ENCODE results near the gene ALKBH2. TPM values are rescaled to one million over a fixed set of nuclear protein-coding genes. Genes with fewer than 3 reads are reported as not detected.

The ALKBH2 gene
- total RNA-seq: 12.6 TPM

DNA sequence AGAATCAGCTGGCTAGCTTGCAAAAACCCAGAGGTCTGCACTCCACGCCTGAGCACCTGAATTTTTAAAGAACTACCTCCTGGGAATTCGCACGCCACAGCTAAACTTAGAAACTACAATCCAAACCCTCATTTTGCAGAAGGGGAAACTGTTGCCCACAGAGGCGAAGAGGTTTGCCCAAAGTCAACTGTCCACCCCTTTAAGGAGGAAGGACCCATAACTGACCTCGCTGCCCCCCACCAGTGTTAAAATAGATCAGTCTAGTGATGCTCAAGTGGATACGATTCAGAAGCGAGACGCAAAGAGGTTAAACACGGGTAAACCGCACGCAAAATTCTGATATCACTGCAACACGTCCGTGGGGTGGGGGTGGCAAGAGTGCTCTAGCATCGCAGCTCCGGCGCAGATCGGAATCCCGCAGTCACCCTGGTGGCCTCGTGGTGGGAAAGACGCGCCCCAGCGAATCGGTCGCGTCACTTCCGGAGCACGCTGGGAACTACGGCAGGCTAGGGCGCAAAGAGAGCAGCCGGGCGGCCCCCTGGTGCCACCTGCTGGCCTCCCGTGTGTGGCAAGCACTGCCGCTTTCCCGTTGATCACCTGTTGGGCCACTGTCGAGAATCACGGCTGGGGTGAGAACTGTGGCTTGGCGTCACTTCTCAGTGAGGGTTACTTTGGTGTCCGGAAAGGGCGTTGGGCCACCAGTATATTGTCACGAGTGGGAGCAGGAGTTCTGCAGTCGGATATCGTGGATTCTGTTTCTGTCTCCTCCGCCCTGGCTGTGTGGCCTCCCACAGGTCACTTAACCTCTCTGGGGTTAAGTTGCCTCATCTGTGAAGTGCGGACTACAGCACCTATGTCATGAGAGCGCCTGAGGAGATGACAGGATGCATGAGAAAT, at the start of gene ALKBH2:
TSS of gene ALKBH2 (minus strand) at position 451 of the 897 bp plus-strand sequence. CDS start 686 bp downstream, outside the sequence.
- peak; percentile 95 for DNase-seq (ENCODE audit: low spot score)
- intact Hi-C loops (cut with DNase I): no loop called here
- ATAC-seq: peak; percentile 87

DNA sequence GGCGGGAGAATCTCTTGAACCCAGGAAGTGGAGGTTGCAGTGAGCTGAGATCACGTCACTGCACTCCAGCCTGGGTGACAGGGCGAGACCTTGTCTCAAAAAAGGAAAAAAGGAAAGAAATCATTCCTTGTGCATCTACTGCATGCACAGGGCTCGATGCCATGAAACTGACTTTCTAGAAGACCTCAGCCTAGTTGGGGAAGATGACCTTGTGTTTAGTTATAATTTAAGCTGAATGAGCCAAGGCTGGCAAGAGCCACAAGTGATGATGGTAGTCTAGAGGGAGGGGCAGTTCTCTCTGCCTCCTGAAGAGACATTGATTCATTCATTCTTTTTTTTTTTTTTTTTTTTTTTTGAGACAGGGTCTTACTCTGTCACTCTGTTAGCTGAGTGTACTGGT, 47.3 kb upstream of the ALKBH2 start:
- intact Hi-C loops (cut with DNase I): no loop called here
- no peak for ATAC-seq

DNA sequence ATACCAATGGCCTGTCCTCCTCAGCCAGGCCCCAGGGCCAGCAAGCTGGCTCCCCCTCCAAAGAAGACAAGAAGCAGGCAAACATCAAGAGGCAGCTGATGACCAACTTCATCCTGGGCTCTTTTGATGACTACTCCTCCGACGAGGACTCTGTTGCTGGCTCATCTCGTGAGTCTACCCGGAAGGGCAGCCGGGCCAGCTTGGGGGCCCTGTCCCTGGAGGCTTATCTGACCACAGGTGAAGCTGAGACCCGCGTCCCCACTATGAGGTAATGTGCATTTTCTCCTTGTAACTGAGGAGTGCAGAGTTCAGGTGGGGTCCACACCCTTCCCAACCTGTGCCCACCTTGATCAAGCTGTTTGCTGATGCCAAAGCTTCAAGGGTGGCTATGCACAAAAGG, 46.5 kb upstream of the ALKBH2 start:
- ATAC-seq: no peak

More for the DNA sequence above, 47.3 kb upstream of the ALKBH2 start:
- peak; percentile 6 for DNase-seq (ENCODE audit: low spot score)

DNA sequence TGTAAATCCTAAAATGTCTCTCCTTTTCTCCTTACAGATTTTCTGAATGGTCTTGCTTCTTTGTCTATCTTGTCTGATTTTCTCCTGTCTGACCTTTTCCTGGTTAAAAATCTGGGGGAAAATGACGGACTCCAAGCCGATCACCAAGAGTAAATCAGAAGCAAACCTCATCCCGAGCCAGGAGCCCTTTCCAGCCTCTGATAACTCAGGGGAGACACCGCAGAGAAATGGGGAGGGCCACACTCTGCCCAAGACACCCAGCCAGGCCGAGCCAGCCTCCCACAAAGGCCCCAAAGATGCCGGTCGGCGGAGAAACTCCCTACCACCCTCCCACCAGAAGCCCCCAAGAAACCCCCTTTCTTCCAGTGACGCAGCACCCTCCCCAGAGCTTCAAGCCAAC, 46.1 kb upstream of the ALKBH2 start:
- peak; percentile 49 for DNase-seq (ENCODE audit: low spot score)
- intact Hi-C loops (cut with DNase I): no loop called here
- ATAC-seq: no peak

More for the DNA sequence above, 46.5 kb upstream of the ALKBH2 start:
- intact Hi-C loops (cut with DNase I): no loop called here
- DNase-seq (ENCODE audit: low spot score): peak; percentile 35

DNA sequence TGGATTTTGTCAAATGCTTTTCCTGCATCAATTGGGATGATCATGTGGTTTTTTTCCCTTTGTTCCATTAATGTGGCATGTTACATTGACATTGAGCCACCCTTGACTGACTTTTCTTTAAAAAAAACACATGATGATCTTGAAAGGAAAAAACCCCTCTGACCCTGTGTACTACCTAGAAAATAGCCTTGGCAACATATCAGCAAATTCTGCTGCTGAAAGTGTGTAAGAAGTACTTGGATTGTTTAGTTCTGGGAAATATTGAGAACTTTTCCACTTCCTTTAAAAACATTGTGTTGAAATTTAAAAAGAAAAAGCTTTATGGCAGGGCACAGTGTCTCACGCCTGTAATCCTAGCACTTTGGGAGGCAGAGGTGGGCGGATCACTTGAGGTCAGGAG, 43.8 kb upstream of the ALKBH2 start:
- intact Hi-C loops (cut with DNase I): no loop called here

DNA sequence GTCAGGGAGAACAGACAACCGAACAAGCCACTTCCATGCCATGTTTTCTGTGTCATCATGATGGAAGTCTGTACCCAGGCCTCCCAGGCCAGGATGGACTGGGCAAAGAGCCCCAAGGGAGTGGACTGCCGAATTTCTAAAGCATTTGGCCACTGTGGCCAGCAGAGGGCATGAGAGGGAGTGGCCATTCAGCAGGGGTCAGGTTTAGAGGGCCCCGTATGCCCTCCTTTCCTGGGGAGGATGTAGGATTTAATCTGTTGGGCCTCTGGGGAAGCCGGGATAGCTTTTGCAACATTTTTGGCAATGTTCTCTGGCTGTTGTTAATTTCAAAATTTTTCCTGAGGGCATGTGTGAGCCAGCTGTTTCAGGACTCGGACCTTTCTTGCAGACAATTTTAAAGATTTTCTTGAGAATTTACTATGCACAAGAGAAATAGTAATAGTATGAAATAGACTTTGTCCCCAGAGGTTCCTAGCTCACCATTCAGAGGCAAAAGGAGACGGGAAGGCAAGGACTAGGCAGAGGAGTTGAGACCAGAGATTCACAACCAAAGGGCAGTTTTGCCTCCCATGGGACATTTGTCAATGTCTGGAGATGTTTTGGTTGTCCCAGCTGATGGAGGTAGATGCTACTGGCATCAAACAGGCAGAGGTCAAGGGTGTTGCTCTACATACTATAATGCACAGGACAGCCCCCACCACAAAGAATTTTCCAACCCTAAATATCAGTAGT, 41.1 kb upstream of the ALKBH2 start:
- intact Hi-C loops (cut with DNase I): no loop called here
- ATAC-seq (peak; percentile 69), DNase-seq (ENCODE audit: low spot score) (peak; percentile 61)

More for the DNA sequence above, 43.8 kb upstream of the ALKBH2 start:
- ATAC-seq (peak; percentile 88), DNase-seq (ENCODE audit: low spot score) (no peak)

DNA sequence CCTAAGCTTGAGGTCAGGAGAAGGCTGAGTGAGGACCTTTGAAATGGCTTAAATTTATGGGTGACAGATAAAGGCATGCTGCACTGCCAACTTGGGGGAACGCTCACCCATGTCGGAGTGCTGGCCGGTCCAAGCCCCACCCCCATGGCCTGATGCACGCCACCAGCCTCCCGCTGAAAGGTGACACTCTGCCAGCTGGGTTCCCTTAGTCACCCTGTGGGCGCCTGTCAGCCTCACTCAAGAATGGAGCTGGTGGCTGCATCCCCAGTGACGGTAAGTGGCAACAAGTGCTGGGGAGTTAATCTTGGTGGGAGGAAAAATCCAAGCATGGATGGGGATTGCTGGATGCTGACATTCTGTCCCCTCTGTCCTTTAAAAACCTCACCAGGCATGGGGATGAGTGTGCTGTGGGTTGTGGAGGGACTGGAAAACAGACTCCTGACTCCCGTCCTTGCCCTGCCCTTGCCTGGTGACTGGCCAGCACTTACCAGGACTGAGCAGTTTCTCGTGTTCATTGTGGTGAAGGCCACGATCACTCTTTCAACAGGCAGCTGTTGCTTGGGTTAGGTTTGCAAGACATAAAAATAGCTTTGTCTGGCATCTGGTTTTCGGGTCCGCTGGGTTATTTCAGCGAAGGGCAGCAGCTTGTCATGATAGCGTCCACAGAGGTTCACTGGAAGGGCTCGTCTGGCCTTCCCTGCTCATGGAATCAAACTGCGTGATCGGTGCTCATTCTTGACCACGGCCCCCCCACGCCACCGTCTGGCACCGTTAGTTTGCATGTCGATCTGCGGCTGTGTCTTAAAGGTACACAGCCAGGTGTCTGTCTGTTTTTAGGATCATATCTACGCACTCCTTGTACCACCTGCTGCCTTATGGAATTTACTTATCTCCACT, 38.1 kb upstream of the ALKBH2 start:
- ATAC-seq (peak; percentile 61), DNase-seq (ENCODE audit: low spot score) (peak; percentile 62)
- intact Hi-C loops (cut with DNase I): no loop called here

DNA sequence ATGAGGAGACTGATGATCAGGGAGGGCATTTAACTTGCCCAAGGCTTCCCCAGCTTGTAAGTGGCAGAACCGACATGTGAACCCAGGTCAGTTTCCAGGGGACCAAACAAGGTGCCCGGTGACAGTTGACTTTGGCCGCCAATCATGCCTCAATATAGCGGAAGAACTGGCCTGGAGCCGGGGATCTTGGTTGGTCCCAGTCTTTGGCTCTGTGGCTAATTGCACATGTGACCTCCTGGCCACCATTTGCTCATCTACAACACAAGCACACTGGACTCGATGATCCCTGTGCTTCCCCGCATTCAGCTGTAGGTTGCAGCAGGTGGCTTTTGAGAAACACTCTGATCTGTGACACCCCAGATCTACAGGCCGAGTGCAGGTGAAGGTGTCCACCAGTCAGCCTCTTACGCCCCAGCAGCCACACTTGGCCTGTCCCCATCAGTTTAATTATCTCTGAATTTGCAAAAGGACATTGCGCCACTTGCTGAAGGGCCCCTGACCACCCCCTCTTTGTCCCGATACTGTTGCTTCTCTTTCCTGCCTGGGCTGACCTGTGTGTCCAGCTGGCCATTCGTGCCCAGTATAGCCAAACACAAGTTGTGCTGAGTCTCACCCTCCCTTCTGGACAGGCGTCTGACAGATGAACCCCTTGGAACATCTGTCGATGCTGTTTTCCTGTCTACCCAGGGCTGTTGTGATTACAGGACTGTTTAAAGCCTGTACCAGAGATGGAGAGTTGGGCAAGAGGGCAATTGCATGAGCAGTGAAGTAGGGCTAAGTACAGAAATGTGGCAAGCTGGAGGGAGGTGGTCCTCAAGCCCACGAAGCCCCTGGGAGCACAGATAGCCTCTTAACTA, 37.3 kb upstream of the ALKBH2 start:
- peak; percentile 47 for DNase-seq (ENCODE audit: low spot score)
- ATAC-seq: peak; percentile 17
- intact Hi-C loops (cut with DNase I): no loop called here

DNA sequence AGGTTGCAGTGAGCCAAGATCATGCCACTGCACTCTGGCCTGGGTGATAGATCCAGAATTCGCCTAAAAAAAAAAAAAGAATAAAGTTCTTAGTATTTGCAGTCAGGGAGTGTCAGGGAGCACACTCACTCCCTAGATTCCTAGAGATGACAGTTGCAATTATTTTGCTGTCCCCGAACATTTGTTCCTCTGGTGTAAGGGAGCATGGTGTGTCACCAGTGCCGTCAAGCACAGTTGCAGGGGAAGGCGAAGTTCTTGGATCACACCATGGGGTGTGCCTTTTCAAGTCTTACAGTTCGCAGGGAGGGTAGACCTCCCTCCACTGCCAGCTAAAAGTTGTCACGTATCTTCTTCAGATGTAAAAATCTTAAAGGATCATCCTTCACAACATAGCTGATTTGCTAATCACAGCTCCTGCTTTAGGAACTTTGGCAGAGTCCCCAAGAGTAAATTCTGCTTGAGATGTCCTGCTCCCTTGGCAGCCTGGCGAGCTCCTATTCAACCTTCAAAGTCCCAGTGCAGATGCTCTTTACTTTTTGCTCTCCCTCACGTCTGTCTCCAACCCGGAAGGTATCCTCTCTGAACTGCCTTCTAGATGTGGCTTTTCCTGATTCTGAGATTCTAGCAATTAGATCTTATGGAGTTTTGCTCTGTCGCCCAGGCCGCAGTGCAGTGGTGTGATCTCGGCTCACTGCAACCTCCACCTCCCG, 34.4 kb upstream of the ALKBH2 start:
- intact Hi-C loops (cut with DNase I): no loop called here
- DNase-seq (ENCODE audit: low spot score) (peak; percentile 22), ATAC-seq (no peak)

DNA sequence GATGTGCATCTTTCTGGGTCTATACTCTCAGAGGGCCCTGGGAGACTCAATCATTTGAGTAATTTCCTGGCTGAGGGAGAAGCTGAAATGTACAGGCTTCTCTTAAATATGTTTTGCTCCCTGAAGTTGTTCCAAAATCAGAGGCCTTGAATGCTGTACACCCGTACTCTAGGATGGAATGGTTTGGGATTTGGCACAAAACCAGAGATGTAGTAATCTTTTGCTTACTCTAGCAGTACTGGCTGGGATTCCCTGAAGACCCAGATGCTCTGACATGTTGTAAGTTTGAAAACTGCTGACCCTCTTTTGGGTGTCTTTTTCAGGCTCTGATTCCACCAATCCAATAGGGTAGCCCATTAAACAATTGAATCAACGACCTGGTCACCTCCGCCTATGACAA, 33.5 kb upstream of the ALKBH2 start:
- ATAC-seq (peak; percentile 74), DNase-seq (ENCODE audit: low spot score) (peak; percentile 2)
- intact Hi-C loops (cut with DNase I): no loop called here

DNA sequence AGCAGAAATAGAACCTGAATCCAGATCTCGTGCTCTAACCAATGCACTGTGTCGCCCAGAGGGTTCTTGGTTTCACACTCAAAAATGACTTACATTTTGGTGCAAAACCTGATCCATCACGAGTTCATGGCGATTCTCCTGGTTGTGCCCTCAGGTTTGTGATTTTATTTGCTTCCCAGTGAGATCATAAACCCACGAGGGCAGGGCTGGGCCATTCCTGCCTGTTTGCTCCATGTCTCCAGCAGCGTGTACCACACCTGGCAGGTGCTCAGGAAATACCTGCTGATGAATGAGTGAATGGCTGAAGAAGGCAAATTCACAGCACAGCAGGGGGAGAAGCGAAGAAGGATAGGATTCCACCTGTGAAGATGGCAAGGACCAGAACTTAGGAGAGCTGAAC, 32.5 kb upstream of the ALKBH2 start:
- intact Hi-C loops (cut with DNase I): no loop called here
- DNase-seq (ENCODE audit: low spot score) (peak; percentile 35), ATAC-seq (no peak)

DNA sequence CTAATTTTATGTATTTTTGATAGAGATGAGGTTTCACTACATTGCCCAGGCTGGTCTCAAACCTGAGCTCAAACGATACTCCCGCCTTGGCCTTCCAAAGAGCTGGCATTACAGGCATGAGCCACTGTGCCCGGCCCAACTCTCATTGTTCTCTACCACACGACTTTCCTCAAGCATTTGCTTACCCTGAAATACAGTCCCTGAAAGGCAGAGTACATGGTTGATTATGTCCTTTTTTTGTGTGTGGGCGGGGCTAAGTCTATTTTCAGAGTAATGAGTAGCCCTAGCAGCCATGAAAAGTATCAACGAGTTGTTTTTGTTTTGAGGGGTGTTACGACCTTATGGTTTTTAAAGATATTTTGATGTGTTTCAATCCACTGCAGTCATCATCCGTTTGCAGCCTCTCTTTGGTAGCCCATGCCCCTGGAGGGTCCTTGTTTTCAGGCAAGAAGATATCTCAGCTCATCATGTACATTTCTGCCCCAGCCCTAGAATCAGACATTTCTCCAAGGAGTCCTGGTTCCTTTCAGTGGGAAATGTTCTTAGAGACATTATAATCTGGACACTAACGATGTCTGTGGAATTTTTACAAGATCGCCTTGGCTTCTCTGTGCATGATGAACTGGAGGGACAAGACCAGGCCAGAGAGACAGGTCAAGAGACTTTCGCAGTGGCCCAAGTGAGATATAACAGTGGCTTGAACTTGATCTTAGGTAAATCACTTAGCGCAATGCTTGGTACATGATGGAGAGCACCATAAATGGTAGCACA, 31.8 kb upstream of the ALKBH2 start:
- intact Hi-C loops (cut with DNase I): no loop called here
- DNase-seq (ENCODE audit: low spot score) (peak; percentile 38), ATAC-seq (no peak)

DNA sequence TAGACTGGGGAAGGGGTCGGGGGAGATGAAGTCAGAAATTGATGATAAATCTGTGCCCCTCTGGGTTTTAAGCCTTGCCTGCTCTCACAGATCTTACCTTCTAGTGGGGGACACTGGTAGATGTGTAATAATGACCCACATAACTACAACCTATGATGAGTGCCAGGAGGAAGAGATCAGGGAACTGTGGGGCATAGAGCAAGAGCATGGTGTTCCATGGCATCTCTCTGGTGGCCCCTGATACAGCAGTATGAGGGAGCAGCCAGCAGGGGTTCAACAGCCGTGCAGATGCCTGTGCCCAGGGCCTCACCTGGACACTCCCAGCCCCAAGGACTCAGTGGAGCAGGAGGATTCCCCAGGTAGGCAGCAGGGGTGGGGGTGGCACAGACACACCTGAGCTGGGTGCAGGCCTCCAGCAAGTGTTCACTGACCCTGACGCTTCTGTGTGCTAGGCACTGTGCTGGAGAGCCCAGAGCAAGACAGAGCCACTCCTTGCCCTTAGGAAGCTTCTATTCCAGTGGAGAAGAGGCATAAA, 28.1 kb upstream of the ALKBH2 start:
- intact Hi-C loops (cut with DNase I): no loop called here
- peak; percentile 34 for DNase-seq (ENCODE audit: low spot score)
- no peak for ATAC-seq

DNA sequence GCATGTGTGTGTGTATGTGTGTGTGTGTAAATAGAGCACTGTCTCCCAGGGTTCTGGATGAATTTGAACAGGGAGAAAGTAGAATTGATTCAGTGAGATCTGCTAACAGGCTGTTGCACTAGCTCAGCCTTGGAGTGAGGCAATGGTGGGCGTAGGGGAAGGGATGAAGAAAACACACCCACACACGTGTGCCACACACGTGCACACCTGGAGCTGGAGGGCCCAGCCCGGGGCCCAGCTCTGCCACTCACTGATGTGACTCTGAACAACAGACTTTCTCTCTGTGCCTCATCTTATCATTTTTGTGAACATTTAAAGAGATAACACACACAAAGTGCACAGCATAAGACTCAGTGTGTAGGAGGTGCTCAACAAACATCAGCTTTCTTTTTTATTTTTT, 27.3 kb upstream of the ALKBH2 start:
- intact Hi-C loops (cut with DNase I): no loop called here
- peak; percentile 9 for DNase-seq (ENCODE audit: low spot score)
- no peak for ATAC-seq

DNA sequence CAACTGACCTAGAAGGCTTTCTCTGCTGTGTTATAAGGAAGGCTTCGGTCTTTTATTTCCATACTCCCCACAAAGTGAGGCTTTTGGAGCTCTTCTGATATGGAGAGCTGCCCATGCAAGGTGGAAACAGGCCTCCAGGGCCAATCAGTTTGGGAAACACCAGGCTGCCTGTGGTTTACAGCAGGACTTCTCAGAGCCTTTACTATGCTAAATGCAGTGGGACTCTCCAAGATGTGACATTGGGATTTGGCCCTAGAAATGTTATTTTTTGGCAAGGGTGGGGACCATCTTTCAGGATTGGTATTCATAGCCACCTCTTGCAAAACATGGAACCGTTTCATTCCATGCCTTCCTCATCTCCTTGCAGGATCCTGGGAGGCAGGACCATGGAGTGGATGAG, 26.8 kb upstream of the ALKBH2 start:
- intact Hi-C loops (cut with DNase I): no loop called here
- DNase-seq (ENCODE audit: low spot score): peak; percentile 6

DNA sequence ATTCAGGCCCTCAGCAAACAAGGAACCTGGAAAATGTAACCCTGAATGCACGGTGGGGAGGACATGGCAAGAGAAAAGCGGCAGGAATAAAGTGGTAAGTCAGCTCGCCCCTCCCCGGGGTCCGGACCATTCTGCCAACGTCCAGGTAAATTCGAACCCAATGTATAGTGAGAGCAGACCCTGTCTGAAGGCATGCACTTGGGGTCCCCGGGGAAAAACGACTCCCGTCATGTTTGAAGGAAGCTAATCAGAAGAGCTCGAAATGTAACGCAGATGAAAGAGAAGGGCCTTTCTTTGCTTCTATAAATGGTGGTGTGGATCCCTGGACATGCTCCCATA, 23.3 kb upstream of the ALKBH2 start:
- no peak for ATAC-seq
- DNase-seq (ENCODE audit: low spot score): peak; percentile 57
- intact Hi-C loops (cut with DNase I): no loop called here

More for the DNA sequence above, 26.8 kb upstream of the ALKBH2 start:
- ATAC-seq: no peak
